Right kidney (tissue), 1 donor: ENCODE measurements around the gene ZBTB17.
"Not testable (repeated sequence)": the region's sequence is repeated elsewhere in the genome, so short reads cannot be mapped to it uniquely, and the experiment has no call there.

Experiments used
- DNase-seq: peaks from one replicate; pipeline ENCODE4 v3.0.0-alpha.2; 2016

Gene ZBTB17

GRCh38 chr1:15892857-15893599, 82.9 kb downstream of the ZBTB17 start:
- DNase-seq: not testable (repeated sequence)
